NCI-H2196 treated with DMSO at 0.1 percent for 48 hours (cell line): ENCODE measurements around the gene EPB41L4B.

ENCODE experiments used
- DNase-seq: peaks from one replicate; lab custom pipeline; 2025; ENCODE audit not compliant: unreplicated experiment; lab: John Stamatoyannopoulos, UW

Gene EPB41L4B

GRCh38 chr9:109212768-109213167 lies 108.1 kb downstream of the EPB41L4B start:
- DNase-seq: no peak

GRCh38 chr9:109206670-109207069 lies 114.2 kb downstream of the EPB41L4B start:
- DNase-seq: no peak

GRCh38 chr9:109205526-109205925 lies 115.3 kb downstream of the EPB41L4B start:
- DNase-seq: no peak

- no peak for DNase-seq
Measured at GRCh38 chr9:109203761-109204360, 117.0 kb downstream of the EPB41L4B start.

GRCh38 chr9:109199676-109200075 lies 121.2 kb downstream of the EPB41L4B start:
- no peak for DNase-seq

GRCh38 chr9:109198736-109199382 lies 122.0 kb downstream of the EPB41L4B start:
- no peak for DNase-seq

GRCh38 chr9:109193974-109194556 lies 126.8 kb downstream of the EPB41L4B start:
- no peak for DNase-seq

- no peak for DNase-seq
Measured at GRCh38 chr9:109192732-109193361, 128.0 kb downstream of the EPB41L4B start.

- DNase-seq: no peak
Measured at GRCh38 chr9:109191746-109192145, 129.1 kb downstream of the EPB41L4B start.

GRCh38 chr9:109190151-109190550 lies 130.7 kb downstream of the EPB41L4B start:
- no peak for DNase-seq

GRCh38 chr9:109186857-109187520 lies 133.9 kb downstream of the EPB41L4B start:
- no peak for DNase-seq

GRCh38 chr9:109182940-109183798 lies 137.7 kb downstream of the EPB41L4B start:
- no peak for DNase-seq

- DNase-seq: no peak
Measured at GRCh38 chr9:109182550-109182939, 138.3 kb downstream of the EPB41L4B start.

GRCh38 chr9:109181284-109181683 lies 139.6 kb downstream of the EPB41L4B start:
- no peak for DNase-seq

- DNase-seq: no peak
Measured at GRCh38 chr9:109179801-109180523, 140.9 kb downstream of the EPB41L4B start.

- no peak for DNase-seq
Measured at GRCh38 chr9:109176963-109177362, 143.9 kb downstream of the EPB41L4B start.

- DNase-seq: no peak
Measured at GRCh38 chr9:109176386-109176785, 144.5 kb downstream of the EPB41L4B start.

- no peak for DNase-seq
Measured at GRCh38 chr9:109172935-109173334, 147.9 kb downstream of the EPB41L4B start.

GRCh38 chr9:109171926-109172325 lies 148.9 kb downstream of the EPB41L4B start:
- DNase-seq: no peak

- no peak for DNase-seq
Measured at GRCh38 chr9:109168170-109168569, 152.7 kb downstream of the EPB41L4B start.
